ENCODE results near the gene RCC2. TPM values are rescaled to one million over a fixed set of nuclear protein-coding genes. Genes with fewer than 3 reads are reported as not detected.

RCC2 gene
- total RNA-seq, 1 experiment from 2014 or later, result 116 TPM

DNA sequence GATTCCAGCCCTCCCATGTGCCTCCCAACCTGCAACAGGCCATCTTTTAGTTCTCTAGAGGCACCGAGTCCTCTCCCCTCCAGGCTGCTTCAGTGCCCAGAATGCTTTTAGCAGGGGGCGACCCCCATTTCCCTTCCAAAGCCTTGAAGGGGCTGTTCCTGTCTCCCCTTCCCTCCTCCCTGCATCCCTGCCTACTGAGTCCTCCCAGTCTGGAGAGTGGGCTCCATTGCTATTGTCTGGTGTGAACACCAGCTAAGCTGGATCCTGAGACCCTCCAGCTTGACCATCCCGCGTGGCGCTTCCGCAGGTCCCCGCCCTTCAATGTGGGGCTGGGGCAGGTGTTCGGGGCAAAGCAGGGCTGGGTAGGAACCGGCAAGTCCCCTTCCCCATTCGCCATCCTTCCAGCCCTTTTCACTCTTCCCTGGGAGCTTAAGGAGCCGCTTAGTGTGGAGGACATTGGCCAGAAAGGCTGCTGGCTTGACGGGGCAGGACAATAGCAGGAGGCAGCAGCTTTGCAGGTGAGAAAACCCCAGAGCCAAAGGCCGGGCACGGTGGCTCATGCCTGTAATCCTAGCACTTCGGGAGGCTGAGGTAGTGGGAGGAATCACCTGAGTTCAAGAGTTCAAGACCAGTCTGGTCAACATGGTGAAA is 35.3 kb downstream of the RCC2 start:
- POLR2A ChIA-PET, result no interaction called here
- Histone ChIP-seq H3K27me3 (ENCODE audit: control insufficient read depth, insufficient read depth, low read length) (no peaks in the 10 kb centered on the region), H3K4me3 (ENCODE audit: low read depth in 2 of 2, low read length in 2 of 2) (no peak overlapping the region), H3K36me3 (ENCODE audit: control insufficient read depth, insufficient read depth, low read length) (peaks cover 3% of the 10 kb centered on the region), H3K9me3 (ENCODE audit: control insufficient read depth, insufficient read depth, low read depth, low read length) (no peaks in the 10 kb centered on the region), H3K27ac (ENCODE audit: low read length) (no peak overlapping the region), H3K4me1 (ENCODE audit: control insufficient read depth, insufficient read depth, low read length) (peaks cover 18% of the 10 kb centered on the region)
- no peak for ATAC-seq
- TF ChIP-seq, protein P1, sequence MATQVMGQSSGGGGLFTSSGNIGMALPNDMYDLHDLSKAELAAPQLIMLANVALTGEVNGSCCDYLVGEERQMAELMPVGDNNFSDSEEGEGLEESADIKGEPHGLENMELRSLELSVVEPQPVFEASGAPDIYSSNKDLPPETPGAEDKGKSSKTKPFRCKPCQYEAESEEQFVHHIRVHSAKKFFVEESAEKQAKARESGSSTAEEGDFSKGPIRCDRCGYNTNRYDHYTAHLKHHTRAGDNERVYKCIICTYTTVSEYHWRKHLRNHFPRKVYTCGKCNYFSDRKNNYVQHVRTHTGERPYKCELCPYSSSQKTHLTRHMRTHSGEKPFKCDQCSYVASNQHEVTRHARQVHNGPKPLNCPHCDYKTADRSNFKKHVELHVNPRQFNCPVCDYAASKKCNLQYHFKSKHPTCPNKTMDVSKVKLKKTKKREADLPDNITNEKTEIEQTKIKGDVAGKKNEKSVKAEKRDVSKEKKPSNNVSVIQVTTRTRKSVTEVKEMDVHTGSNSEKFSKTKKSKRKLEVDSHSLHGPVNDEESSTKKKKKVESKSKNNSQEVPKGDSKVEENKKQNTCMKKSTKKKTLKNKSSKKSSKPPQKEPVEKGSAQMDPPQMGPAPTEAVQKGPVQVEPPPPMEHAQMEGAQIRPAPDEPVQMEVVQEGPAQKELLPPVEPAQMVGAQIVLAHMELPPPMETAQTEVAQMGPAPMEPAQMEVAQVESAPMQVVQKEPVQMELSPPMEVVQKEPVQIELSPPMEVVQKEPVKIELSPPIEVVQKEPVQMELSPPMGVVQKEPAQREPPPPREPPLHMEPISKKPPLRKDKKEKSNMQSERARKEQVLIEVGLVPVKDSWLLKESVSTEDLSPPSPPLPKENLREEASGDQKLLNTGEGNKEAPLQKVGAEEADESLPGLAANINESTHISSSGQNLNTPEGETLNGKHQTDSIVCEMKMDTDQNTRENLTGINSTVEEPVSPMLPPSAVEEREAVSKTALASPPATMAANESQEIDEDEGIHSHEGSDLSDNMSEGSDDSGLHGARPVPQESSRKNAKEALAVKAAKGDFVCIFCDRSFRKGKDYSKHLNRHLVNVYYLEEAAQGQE (IDR thresholded peaks at IDR 0.05; ENCODE audit: insufficient read depth in 1 of 2, low read depth in 2 of 2, low read length in 1 of 2), result no peak
- no peak for TF ChIP-seq TCF7L2 (IDR thresholded peaks at IDR 0.05; ENCODE audit: low read depth, low read length)
- TF ChIP-seq, protein P2, sequence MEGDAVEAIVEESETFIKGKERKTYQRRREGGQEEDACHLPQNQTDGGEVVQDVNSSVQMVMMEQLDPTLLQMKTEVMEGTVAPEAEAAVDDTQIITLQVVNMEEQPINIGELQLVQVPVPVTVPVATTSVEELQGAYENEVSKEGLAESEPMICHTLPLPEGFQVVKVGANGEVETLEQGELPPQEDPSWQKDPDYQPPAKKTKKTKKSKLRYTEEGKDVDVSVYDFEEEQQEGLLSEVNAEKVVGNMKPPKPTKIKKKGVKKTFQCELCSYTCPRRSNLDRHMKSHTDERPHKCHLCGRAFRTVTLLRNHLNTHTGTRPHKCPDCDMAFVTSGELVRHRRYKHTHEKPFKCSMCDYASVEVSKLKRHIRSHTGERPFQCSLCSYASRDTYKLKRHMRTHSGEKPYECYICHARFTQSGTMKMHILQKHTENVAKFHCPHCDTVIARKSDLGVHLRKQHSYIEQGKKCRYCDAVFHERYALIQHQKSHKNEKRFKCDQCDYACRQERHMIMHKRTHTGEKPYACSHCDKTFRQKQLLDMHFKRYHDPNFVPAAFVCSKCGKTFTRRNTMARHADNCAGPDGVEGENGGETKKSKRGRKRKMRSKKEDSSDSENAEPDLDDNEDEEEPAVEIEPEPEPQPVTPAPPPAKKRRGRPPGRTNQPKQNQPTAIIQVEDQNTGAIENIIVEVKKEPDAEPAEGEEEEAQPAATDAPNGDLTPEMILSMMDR (IDR thresholded peaks at IDR 0.05), result no peak
- TF ChIP-seq POLR2AphosphoS5 (IDR thresholded peaks at IDR 0.05; ENCODE audit: low read depth, low read length), result no peak
- TF ChIP-seq SIN3A (IDR thresholded peaks at IDR 0.05; ENCODE audit: borderline replicate concordance, insufficient read depth, low read depth, low read length), result no peak
- CTCF ChIA-PET, result interaction anchor here (0.7 kb wide), 1 partner anchor 236 kb away, joined by 4 read pairs; no protein-coding TSS in a partner anchor
- DNase-seq (ENCODE audit: low read depth, low spot score), result no peak
- in situ Hi-C loops (cut with HindIII; ENCODE audit: low pct_unique_long_range_greater_than_20kb, low sequenced_read_pairs) (no loop called here), intact Hi-C loops (cut with micrococcal nuclease; ENCODE audit: unreplicated experiment) (loop anchor here (10.0 kb wide), 1 partner anchor 169 kb away; no protein-coding TSS in a partner anchor)
- no TSS peak for BruUV-seq (replicated peaks)

DNA sequence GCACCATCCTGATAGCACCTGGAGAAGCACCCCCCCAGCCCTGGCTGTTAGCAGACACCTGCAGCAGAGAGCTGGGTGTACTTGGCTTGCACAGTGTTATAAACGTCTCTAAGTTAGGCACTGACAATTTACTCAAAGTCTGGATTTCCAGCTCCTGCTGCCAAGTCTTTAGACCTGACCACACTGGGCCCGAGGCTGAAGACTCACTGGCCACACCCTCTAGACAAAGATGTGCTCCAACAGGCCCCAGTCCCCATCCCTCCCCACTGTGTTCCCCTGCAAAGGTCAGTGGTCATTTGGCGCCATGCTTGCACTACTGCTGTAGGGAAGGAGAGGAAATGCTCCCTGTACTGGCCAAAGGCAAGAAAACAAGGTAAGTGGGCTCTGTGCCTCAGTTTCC is 36.4 kb downstream of the RCC2 start:
- Histone ChIP-seq H3K27ac (ENCODE audit: low read length) (no peak overlapping the region), H3K36me3 (ENCODE audit: control insufficient read depth, insufficient read depth, low read length) (no peaks in the 10 kb centered on the region), H3K27me3 (ENCODE audit: control insufficient read depth, insufficient read depth, low read length) (no peaks in the 10 kb centered on the region), H3K9me3 (ENCODE audit: control insufficient read depth, insufficient read depth, low read depth, low read length) (no peaks in the 10 kb centered on the region), H3K4me3 (ENCODE audit: low read depth in 2 of 2, low read length in 2 of 2) (no peak overlapping the region), H3K4me1 (ENCODE audit: control insufficient read depth, insufficient read depth, low read length) (peaks cover 18% of the 10 kb centered on the region)
- ATAC-seq, result peak; percentile 11; the same call in 1 of the 2 replicates
- in situ Hi-C loops (cut with HindIII; ENCODE audit: low pct_unique_long_range_greater_than_20kb, low sequenced_read_pairs), result no loop called here
- TF ChIP-seq TCF7L2 (IDR thresholded peaks at IDR 0.05; ENCODE audit: low read depth, low read length) (no peak), SIN3A (IDR thresholded peaks at IDR 0.05; ENCODE audit: borderline replicate concordance, insufficient read depth, low read depth, low read length) (no peak), POLR2AphosphoS5 (IDR thresholded peaks at IDR 0.05; ENCODE audit: low read depth, low read length) (no peak)
- TF ChIP-seq, protein P1 (IDR thresholded peaks at IDR 0.05; ENCODE audit: insufficient read depth in 1 of 2, low read depth in 2 of 2, low read length in 1 of 2), result no peak
- TF ChIP-seq, protein P2 (IDR thresholded peaks at IDR 0.05), result no peak
- CTCF ChIA-PET, result interaction anchor here (0.5 to 0.6 kb wide), 2 partner anchors 151 to 290 kb away, joined by 3 read pairs; no protein-coding TSS in a partner anchor
- intact Hi-C loops (cut with micrococcal nuclease; ENCODE audit: unreplicated experiment), result loop anchor here (10.0 kb wide), 1 partner anchor 168 kb away; no protein-coding TSS in a partner anchor
- DNase-seq (ENCODE audit: low read depth, low spot score), result no peak
- BruUV-seq (replicated peaks), result no TSS peak
- POLR2A ChIA-PET, result interaction anchor here (0.5 kb wide), 1 partner anchor 273 kb away, joined by 5 read pairs; no protein-coding TSS in a partner anchor
